K562 (cell line): ENCODE measurements around the gene RANBP6.

Experiments used
- CEBPB ChIP-seq: fragments of 450-650 bp; IDR thresholded peaks from 2 replicates; pipeline ENCODE4 v1.6.1; 2016; ENCODE audit warnings: missing genetic modification characterization, missing compliant biosample characterization
- GABPA ChIP-seq: fragments of 200-800 bp; sonication (Bioruptor generic); conservative IDR thresholded peaks from 2 replicates; pipeline ENCODE4 v1.6.1; 2016; ENCODE audit warnings: low read depth, missing genetic modification characterization, missing compliant biosample characterization
- MEF2D ChIP-seq: conservative IDR thresholded peaks from 2 replicates; pipeline ENCODE4 v1.6.1; 2016; ENCODE audit warnings: low read depth, missing genetic modification characterization, missing compliant biosample characterization
- PCBP2 ChIP-seq: fragments of 200-400 bp; formaldehyde crosslinking; IDR thresholded peaks from 2 replicates; pipeline ENCODE4 v1.6.1; 2018; ENCODE audit warnings: low read length, low read depth, mild to moderate bottlenecking, moderate library complexity; ENCODE audit not compliant: poor library complexity, severe bottlenecking
- ZNF133 ChIP-seq: fragments of 250-450 bp; sonication (Bioruptor Pico); IDR thresholded peaks from 2 replicates; pipeline ENCODE4 v1.4.0; 2020; ENCODE audit warnings: mild to moderate bottlenecking
- ZNF668 ChIP-seq: fragments of 250-450 bp; sonication (Bioruptor Pico); IDR thresholded peaks from 2 replicates; pipeline ENCODE4 v1.8.0; 2022; ENCODE audit warnings: mild to moderate bottlenecking, inconsistent platforms
- ZNF785 ChIP-seq: fragments of 250-450 bp; sonication (Bioruptor Pico); IDR thresholded peaks from 2 replicates; pipeline ENCODE4 v1.4.0; 2020; ENCODE audit warnings: mild to moderate bottlenecking
- TF ChIP-seq, protein P1 (sequence below): sonication (generic); formaldehyde crosslinking; IDR thresholded peaks from 2 replicates; pipeline ENCODE4 v1.4.0; 2020; ENCODE audit warnings: mild to moderate bottlenecking, missing genetic modification reagents

DNA sequence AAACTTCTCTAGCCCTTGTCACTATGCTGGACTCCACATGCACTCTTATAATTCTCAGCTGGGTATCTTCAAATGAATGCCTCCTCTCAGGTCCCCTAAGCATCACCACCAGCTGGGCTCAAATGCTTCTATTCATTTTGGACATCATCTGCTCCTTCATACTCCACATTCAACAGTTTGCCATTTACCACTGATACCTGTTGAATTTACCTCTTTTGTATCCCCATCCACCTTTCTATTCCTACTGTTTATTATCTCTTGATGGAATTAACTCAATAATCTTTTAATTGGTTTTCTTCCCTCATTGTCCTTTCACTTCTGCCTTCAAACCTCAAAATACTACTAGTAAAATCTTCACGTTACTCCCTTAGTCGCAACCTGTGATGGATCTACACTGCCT is 14.5 kb downstream of the RANBP6 start:
- TF ChIP-seq MEF2D (tag) (no peak), GABPA (tag) (no peak), ZNF785 (CRISPR knock-in tag) (no peak), ZNF133 (no peak), PCBP2 (no peak), CEBPB (tag) (no peak), ZNF668 (CRISPR knock-in tag) (no peak)
- TF ChIP-seq, protein P1, sequence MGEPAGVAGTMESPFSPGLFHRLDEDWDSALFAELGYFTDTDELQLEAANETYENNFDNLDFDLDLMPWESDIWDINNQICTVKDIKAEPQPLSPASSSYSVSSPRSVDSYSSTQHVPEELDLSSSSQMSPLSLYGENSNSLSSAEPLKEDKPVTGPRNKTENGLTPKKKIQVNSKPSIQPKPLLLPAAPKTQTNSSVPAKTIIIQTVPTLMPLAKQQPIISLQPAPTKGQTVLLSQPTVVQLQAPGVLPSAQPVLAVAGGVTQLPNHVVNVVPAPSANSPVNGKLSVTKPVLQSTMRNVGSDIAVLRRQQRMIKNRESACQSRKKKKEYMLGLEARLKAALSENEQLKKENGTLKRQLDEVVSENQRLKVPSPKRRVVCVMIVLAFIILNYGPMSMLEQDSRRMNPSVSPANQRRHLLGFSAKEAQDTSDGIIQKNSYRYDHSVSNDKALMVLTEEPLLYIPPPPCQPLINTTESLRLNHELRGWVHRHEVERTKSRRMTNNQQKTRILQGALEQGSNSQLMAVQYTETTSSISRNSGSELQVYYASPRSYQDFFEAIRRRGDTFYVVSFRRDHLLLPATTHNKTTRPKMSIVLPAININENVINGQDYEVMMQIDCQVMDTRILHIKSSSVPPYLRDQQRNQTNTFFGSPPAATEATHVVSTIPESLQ (CRISPR knock-in tag) = no peak
